ENCODE measurements around the gene MARF1.

DNA sequence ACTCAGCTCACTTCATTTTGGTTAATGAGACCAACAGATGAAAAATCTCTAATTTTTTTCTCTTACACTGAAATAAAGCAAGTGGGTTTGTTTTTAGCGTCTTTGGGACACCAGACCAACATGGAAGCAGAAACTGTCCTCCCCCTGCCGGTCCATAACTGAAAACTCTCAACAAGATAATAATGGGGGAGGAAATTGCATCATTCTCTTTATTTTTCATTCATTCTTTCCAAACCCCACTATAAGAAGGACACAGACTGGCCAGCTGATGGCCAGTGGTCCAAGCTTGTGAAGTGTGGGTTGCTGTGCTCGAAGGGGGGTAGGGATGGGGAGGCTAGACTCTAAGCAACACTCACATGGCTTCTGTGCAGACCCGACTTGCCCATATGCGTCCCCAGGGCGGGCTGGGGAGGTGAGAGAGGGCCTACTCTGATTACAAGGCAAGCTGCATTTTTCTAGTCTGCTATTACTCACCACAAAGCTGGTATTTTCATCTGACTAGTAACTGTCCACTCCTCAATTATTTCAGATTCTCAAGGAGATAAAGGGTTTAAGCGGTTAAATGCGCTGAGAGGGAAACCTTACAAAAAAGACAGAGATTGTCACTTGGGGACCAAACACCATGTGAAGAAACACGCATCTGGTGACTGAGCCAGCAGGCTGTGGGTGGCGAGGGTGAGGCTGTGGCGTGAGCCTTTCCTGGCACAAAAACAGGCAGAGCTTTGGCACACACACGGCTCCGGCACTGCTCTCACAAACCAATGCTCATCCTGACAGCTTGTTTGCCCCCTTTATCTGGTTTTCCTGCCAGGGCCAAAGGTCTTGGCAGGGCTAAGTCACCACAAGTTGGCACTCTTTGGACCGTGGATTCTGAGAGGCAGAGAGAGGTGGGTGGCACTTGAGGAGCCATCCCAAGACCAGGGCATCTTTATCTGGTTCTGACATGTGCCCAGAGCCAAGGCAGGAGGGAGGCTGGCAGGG, 38.2 kb downstream of the MARF1 start:
- TF ChIP-seq CTCF (IDR thresholded peaks at IDR 0.05): no peak
- no peak for TF ChIP-seq POLR2A (IDR thresholded peaks at IDR 0.05)
